ENCODE results near the gene NFE2L2.

Gene NFE2L2

DNA sequence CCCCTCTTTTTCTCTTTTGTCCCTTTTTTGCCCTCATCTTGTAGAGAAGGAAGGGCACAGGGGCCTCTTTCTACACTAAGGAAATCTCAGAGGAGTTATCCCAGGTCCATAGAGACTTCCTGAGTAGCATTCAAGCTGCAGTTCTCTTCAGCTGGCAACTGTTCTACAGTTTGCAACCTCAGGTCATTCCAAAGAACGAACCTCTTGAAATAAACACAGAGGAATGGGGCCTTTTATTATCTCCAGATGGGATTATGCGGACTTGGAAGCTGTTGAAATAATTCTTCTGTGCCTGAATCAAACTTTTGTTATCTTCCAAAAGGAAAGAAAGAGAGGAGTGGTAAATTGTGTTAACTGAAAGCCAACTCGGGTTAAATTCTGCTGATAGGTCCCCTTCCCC lies 31.0 kb upstream of the NFE2L2 start:
- Histone ChIP-seq H3K9ac (no peak overlapping the region), H3K27me3 (ENCODE audit: control insufficient read depth, insufficient read depth, low read length) (no peaks in the 10 kb centered on the region), H3K9me3 (ENCODE audit: control insufficient read depth, low read length) (no peaks in the 10 kb centered on the region), H3K36me3 (ENCODE audit: control insufficient read depth, insufficient read depth, low read length) (no peaks in the 10 kb centered on the region), H3K27ac (no peak overlapping the region), H3K4me1 (no peaks in the 10 kb centered on the region), H3K4me2 (ENCODE audit: low read length) (no peak overlapping the region), H3K79me2 (no peaks in the 10 kb centered on the region), H3K4me3 (ENCODE audit: low read depth, low read length) (no peak overlapping the region), H2AFZ (no peak overlapping the region)
- TF ChIP-seq, protein P1, sequence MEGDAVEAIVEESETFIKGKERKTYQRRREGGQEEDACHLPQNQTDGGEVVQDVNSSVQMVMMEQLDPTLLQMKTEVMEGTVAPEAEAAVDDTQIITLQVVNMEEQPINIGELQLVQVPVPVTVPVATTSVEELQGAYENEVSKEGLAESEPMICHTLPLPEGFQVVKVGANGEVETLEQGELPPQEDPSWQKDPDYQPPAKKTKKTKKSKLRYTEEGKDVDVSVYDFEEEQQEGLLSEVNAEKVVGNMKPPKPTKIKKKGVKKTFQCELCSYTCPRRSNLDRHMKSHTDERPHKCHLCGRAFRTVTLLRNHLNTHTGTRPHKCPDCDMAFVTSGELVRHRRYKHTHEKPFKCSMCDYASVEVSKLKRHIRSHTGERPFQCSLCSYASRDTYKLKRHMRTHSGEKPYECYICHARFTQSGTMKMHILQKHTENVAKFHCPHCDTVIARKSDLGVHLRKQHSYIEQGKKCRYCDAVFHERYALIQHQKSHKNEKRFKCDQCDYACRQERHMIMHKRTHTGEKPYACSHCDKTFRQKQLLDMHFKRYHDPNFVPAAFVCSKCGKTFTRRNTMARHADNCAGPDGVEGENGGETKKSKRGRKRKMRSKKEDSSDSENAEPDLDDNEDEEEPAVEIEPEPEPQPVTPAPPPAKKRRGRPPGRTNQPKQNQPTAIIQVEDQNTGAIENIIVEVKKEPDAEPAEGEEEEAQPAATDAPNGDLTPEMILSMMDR (IDR thresholded peaks at IDR 0.05), result no peak

DNA sequence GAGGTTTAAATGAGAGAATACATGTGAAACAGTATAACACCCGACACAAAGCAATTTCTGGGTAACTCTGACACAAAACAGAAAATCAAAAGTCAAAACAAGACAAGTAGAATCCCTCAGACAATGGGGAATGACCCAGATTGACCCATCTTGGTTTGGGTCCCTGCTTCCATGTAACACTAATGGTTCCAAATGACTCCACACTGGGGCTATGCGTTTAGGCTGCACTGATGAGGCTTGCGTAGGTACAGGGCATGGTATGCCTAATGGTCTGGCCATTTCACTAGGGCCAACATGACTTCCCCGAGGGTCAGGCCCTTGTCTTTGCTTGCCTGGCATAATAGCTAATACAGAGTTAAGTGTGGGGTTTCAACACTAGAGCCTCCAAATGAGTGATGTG lies 27.2 kb upstream of the NFE2L2 start:
- no peak overlapping the region for H3K4me2 ChIP-seq (ENCODE audit: low read length)
- no peak overlapping the region for H3K4me3 ChIP-seq (ENCODE audit: low read depth, low read length)
- H3K79me2 ChIP-seq, result no peaks in the 10 kb centered on the region
- TF ChIP-seq, protein P1 (IDR thresholded peaks at IDR 0.05), result no peak
- no peak overlapping the region for H2AFZ ChIP-seq
- H3K9ac ChIP-seq, result no peak overlapping the region
- no peak overlapping the region for H3K27ac ChIP-seq
- no peaks in the 10 kb centered on the region for H3K27me3 ChIP-seq (ENCODE audit: control insufficient read depth, insufficient read depth, low read length)
- no peaks in the 10 kb centered on the region for H3K4me1 ChIP-seq
- H3K9me3 ChIP-seq (ENCODE audit: control insufficient read depth, low read length), result no peaks in the 10 kb centered on the region
- no peaks in the 10 kb centered on the region for H3K36me3 ChIP-seq (ENCODE audit: control insufficient read depth, insufficient read depth, low read length)

DNA sequence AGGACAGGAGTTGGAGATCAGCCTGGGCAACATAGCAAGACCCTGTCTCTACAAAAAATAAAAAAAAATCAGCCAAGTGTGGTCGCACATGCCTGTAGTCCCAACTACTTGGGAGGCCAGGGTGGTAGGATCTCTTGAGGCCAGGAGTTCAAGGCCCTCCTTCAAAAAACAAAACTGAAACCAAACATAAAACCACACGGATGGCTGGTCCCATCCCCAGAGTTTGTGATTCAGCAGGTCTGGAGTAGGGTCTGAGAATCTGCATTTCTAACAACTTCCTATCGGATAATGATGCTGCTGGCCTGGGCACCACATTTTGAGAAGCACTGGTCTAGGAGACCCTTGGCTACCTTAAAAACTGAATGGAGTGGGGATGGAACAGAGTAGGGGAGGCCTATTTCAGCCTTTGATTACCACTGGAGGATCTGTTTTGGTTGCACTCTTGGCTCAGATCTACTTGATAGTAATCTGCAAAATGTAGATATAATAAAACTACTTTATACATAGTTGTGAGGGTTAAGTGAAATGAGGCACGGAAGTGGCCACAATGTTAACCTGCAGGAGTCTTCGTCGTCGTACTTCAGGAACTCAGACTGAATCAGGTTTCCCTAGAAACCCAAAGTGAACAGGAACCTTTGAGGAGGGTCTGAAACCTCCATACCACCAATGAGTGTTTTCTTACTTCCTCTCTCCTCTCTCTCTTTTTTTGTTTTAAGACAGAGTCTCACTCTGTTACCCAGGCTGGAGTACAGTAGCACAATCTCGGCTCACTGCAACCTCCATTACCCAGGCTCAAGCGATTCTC lies 25.5 kb upstream of the NFE2L2 start:
- Histone ChIP-seq H3K79me2 (no peaks in the 10 kb centered on the region), H3K4me2 (ENCODE audit: low read length) (no peak overlapping the region), H3K27me3 (ENCODE audit: control insufficient read depth, insufficient read depth, low read length) (no peaks in the 10 kb centered on the region), H3K36me3 (ENCODE audit: control insufficient read depth, insufficient read depth, low read length) (no peaks in the 10 kb centered on the region), H3K9me3 (ENCODE audit: control insufficient read depth, low read length) (no peaks in the 10 kb centered on the region), H2AFZ (no peak overlapping the region), H3K9ac (no peak overlapping the region), H3K4me1 (no peaks in the 10 kb centered on the region), H3K4me3 (ENCODE audit: low read depth, low read length) (no peak overlapping the region), H3K27ac (no peak overlapping the region)
- TF ChIP-seq, protein P1 (IDR thresholded peaks at IDR 0.05), result no peak

DNA sequence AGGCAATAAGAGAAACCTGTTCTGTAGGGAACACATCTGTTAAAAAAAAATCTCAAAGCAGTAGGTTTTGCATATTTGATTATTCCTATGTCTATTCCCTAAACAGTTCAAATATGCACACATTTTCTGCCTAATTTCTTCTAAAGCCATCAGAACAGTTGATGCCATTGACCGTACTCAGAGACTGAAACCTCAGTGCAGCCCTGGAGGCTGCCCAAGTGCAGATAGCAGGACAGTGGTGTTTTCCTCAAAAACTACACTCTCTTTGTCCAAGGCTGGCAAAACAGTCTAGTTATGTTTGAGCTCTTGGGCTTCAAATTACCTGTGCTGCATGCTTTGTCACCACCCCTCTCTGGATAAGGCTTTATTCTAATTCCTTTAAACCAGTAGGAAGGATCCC lies 23.3 kb upstream of the NFE2L2 start:
- H3K27me3 ChIP-seq (ENCODE audit: control insufficient read depth, insufficient read depth, low read length), result no peaks in the 10 kb centered on the region
- H3K4me1 ChIP-seq, result no peaks in the 10 kb centered on the region
- TF ChIP-seq, protein P1 (IDR thresholded peaks at IDR 0.05), result no peak
- H3K9me3 ChIP-seq (ENCODE audit: control insufficient read depth, low read length), result no peaks in the 10 kb centered on the region
- H3K9ac ChIP-seq, result no peak overlapping the region
- H3K27ac ChIP-seq, result no peak overlapping the region
- no peaks in the 10 kb centered on the region for H3K79me2 ChIP-seq
- no peak overlapping the region for H3K4me3 ChIP-seq (ENCODE audit: low read depth, low read length)
- H2AFZ ChIP-seq, result no peak overlapping the region
- no peaks in the 10 kb centered on the region for H3K36me3 ChIP-seq (ENCODE audit: control insufficient read depth, insufficient read depth, low read length)
- H3K4me2 ChIP-seq (ENCODE audit: low read length), result no peak overlapping the region

All from parathyroid adenoma (tissue), 2 donors.